HCT116 (cell line): Measurements from ENCODE around the gene ADGRG7. TPM values are rescaled to one million over a fixed set of nuclear protein-coding genes. Genes with fewer than 3 reads are reported as not detected.

Experiments
- ATAC-seq: fragments of 200-7000 bp; cut with Tn5 transposase; 2 replicates; pipeline ENCODE4 v1.9.1; 2020; ENCODE audit warnings: mild to moderate bottlenecking, moderate library complexity
- BruUV-seq: library from RNA; stranded (reverse); fragments of 400-500 nt; replicated peaks from 2 replicates; lab custom pipeline; 2021; lab: Mats Ljungman, UMichigan
- CTCF ChIA-PET: fragments of 300-600 bp; sonication (Branson Sonifier 250); formaldehyde crosslinking; loops from one replicate; lab custom pipeline; 2021; ENCODE audit warnings: antibody characterized with exemption; lab: Charles Lee
- POLR2A ChIA-PET: fragments of 300-600, 350-600 bp; sonication (Branson Sonifier 250); formaldehyde crosslinking; loops from one replicate; lab custom pipeline; 2021; ENCODE audit warnings: antibody characterized with exemption; lab: Charles Lee
- RAD21 ChIA-PET, 2 experiments: fragments of 300-600 bp; sonication (Branson Sonifier 250); formaldehyde crosslinking; loops; one replicate each; lab custom pipeline; 2023; ENCODE audit warnings: low total read pairs in 2 of 2; ENCODE audit not compliant: uncharacterized antibody in 2 of 2, unreplicated experiment in 2 of 2, low non-redundant PET in 1 of 2; lab: Charles Lee
- DNase-seq: peaks from one replicate; pipeline ENCODE4 v3.0.0-alpha.2; 2010; ENCODE audit warnings: low read depth, low spot score
- H2AFZ ChIP-seq: fragments of 200-600 bp; shearing (Covaris generic), sonication (generic); 2 replicates; pipeline ENCODE4 v1.6.1; 2017; ENCODE audit warnings: low read depth, mixed run types, mixed read lengths, antibody characterized with exemption, low read length; ENCODE audit not compliant: poor library complexity, severe bottlenecking
- H3K27ac ChIP-seq: 2 replicates; pipeline ENCODE4 v1.5.1; 2012; ENCODE audit warnings: low read depth, low read length
- H3K27me3 ChIP-seq: fragments of 200-600 bp; sonication (generic); 2 replicates; pipeline ENCODE4 v1.6.1; 2016; ENCODE audit warnings: mixed run types, low read length, mixed read lengths; ENCODE audit not compliant: insufficient read depth
- H3K36me3 ChIP-seq, 2 experiments: fragments of 200-500 bp in 1 of 2; fragments of 200-600 bp in 1 of 2; sonication (Bioruptor generic) in 1 of 2; sonication (generic) in 1 of 2; 2 replicates each; pipeline versions ENCODE4 v1.5.1 to v1.6.1; 2014 to 2016; ENCODE audit warnings: low read length in 2 of 2, inconsistent platforms in 1 of 2, mixed read lengths in 1 of 2, mixed run types in 1 of 2; ENCODE audit not compliant: insufficient read depth in 2 of 2, control insufficient read depth in 1 of 2
- H3K4me1 ChIP-seq, 2 experiments: fragments of 200-600 bp in 1 of 2; sonication (generic) in 1 of 2; 2 replicates each; pipeline versions ENCODE4 v1.5.1 to v1.6.1; 2012 to 2017; ENCODE audit warnings: low read length in 2 of 2, inconsistent platforms in 1 of 2, mild to moderate bottlenecking in 1 of 2, mixed read lengths in 1 of 2, mixed run types in 1 of 2, moderate library complexity in 1 of 2; ENCODE audit not compliant: insufficient read depth in 2 of 2, control insufficient read depth in 1 of 2
- H3K4me2 ChIP-seq: fragments of 200-600 bp; sonication (generic); 2 replicates; pipeline ENCODE4 v1.6.1; 2017; ENCODE audit warnings: mixed run types, low read length, mixed read lengths
- H3K4me3 ChIP-seq, 2 experiments: fragments of 200-600 bp in 1 of 2; sonication (generic) in 1 of 2; replicated peaks in 1 of 2; 2 replicates each; pipeline ENCODE4 v1.5.1; 2011 to 2016; ENCODE audit warnings: low read length in 2 of 2, control low read depth in 1 of 2, low read depth in 1 of 2, mild to moderate bottlenecking in 1 of 2, mixed read lengths in 1 of 2, mixed run types in 1 of 2
- H3K79me2 ChIP-seq: fragments of 200-600 bp; sonication (generic); 2 replicates; pipeline ENCODE4 v1.6.1; 2017; ENCODE audit warnings: mild to moderate bottlenecking, mixed run types, low read length, moderate library complexity, mixed read lengths; ENCODE audit not compliant: insufficient read depth
- H3K9ac ChIP-seq: fragments of 200-600 bp; sonication (generic); 2 replicates; pipeline ENCODE4 v1.6.1; 2016; ENCODE audit warnings: low read length, mixed read lengths
- H3K9me2 ChIP-seq: fragments of 200-600 bp; sonication (generic), shearing (Covaris generic); 2 replicates; pipeline ENCODE4 v1.6.1; 2017; ENCODE audit warnings: mixed run types, mild to moderate bottlenecking, moderate library complexity; ENCODE audit not compliant: insufficient read depth
- H3K9me3 ChIP-seq, 2 experiments: fragments of 200-500 bp in 1 of 2; fragments of 200-600 bp in 1 of 2; sonication (Bioruptor generic) in 1 of 2; sonication (generic) in 1 of 2; 2 replicates each; pipeline ENCODE4 v1.6.1; 2014 to 2017; ENCODE audit warnings: low read length in 2 of 2, mixed read lengths in 2 of 2, inconsistent platforms in 1 of 2, low read depth in 1 of 2, mild to moderate bottlenecking in 1 of 2, mixed run types in 1 of 2, moderate library complexity in 1 of 2; ENCODE audit not compliant: control insufficient read depth in 1 of 2, insufficient read depth in 1 of 2
- H4K20me1 ChIP-seq: fragments of 200-600 bp; sonication (generic), shearing (Covaris generic); 2 replicates; pipeline ENCODE4 v1.6.1; 2017; ENCODE audit warnings: mixed run types, mild to moderate bottlenecking, moderate library complexity; ENCODE audit not compliant: insufficient read depth
- CEBPB ChIP-seq: IDR thresholded peaks from 2 replicates; pipeline ENCODE4 v1.6.1; 2012; ENCODE audit warnings: low read depth
- EGR1 ChIP-seq: IDR thresholded peaks from 2 replicates; pipeline ENCODE4 v1.6.1; 2012; ENCODE audit warnings: low read depth
- ELF1 ChIP-seq: IDR thresholded peaks from 2 replicates; pipeline ENCODE4 v1.6.1; 2012; ENCODE audit warnings: low read depth, borderline replicate concordance
- JUND ChIP-seq: IDR thresholded peaks from 2 replicates; pipeline ENCODE4 v1.6.1; 2012
- TCF7L2 ChIP-seq: IDR thresholded peaks from 2 replicates; pipeline ENCODE4 v1.7.0; 2011; ENCODE audit warnings: borderline replicate concordance, inconsistent platforms; ENCODE audit not compliant: insufficient read depth, insufficient read length; ENCODE audit errors: extremely low read depth
- ZFX ChIP-seq: fragments of 450-650 bp; IDR thresholded peaks from 2 replicates; pipeline ENCODE4 v1.6.1; 2017
- intact Hi-C: fragments of 100-400 bp; cut with micrococcal nuclease; formaldehyde crosslinking; loops from 2 replicates; pipeline ENCODE4 v1.10.0; 2022
- total RNA-seq: library from RNA; stranded (reverse); gene quantifications from one replicate; pipeline ENCODE4 v1.2.1, GENCODE V29; 2021; ENCODE audit not compliant: unreplicated experiment
- TF ChIP-seq, protein P1 (sequence below): IDR thresholded peaks from 2 replicates; pipeline ENCODE4 v1.6.1; 2012
- TF ChIP-seq, protein P2 (sequence below): IDR thresholded peaks from 2 replicates; pipeline ENCODE4 v1.6.1; 2012; ENCODE audit warnings: low read depth
- TF ChIP-seq, protein P3 (sequence below): IDR thresholded peaks from 2 replicates; pipeline ENCODE4 v1.6.1; 2012

The ADGRG7 gene
- total RNA-seq, 1 experiment from 2014 or later, result not detected

DNA sequence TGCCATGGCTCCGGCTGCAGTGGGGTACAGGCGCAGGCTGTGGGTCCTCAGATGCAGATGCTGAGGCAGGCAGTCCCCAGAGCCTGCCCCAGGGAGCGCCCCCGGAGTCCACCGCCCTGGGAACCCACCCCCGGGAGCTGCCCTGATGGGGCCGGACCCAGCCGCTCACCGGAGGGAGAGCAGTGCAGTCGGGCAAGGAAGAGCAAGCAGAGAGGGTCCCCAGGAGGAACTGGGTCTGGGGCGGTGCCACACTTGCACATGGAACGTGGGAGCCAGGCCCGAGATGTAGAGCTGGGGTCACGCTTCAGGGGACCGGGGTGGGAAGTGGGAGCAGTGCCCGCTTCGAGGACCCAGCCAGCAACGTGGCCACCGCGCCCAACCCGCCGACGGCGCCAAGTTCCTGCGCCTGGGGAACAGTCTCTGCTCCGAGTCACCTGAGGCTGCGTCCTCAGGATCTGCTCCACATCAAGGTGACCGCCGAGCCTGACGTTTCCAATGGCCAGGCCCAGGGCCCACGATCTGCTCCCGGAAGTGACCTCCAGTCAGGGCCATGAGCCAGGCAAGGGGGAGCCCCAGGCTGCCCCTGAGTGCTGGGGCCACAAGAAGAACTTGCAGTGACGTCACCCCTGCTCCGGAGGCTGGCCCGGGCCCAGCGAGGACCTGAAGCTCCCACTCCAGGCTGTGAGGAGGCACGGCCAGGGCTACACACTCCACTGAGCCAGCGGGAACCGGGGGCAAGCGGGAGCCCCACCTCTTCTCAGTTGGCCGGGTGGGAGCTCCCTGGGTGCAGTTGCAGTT, 72.9 kb downstream of the ADGRG7 start:
- BruUV-seq, result no TSS peak
- Histone ChIP-seq H3K36me3 (no peaks in the 10 kb centered on the region), H4K20me1 (no peaks in the 10 kb centered on the region), H3K9ac (no peak overlapping the region), H2AFZ (no peak overlapping the region), H3K79me2 (no peaks in the 10 kb centered on the region), H3K9me3 (no peaks in the 10 kb centered on the region), H3K27ac (no peak overlapping the region), H3K4me1 (no peaks in the 10 kb centered on the region), H3K9me2 (no peaks in the 10 kb centered on the region), H3K4me2 (no peak overlapping the region), H3K27me3 (no peaks in the 10 kb centered on the region), H3K4me3 (no peak overlapping the region)
- ChIA-PET RAD21 (no interaction called here), CTCF (no interaction called here), POLR2A (no interaction called here)
- no peak for TF ChIP-seq CEBPB
- TF ChIP-seq TCF7L2, result no peak
- TF ChIP-seq, protein P1, sequence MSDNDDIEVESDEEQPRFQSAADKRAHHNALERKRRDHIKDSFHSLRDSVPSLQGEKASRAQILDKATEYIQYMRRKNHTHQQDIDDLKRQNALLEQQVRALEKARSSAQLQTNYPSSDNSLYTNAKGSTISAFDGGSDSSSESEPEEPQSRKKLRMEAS, result no peak
- TF ChIP-seq EGR1, result no peak
- TF ChIP-seq, protein P2, sequence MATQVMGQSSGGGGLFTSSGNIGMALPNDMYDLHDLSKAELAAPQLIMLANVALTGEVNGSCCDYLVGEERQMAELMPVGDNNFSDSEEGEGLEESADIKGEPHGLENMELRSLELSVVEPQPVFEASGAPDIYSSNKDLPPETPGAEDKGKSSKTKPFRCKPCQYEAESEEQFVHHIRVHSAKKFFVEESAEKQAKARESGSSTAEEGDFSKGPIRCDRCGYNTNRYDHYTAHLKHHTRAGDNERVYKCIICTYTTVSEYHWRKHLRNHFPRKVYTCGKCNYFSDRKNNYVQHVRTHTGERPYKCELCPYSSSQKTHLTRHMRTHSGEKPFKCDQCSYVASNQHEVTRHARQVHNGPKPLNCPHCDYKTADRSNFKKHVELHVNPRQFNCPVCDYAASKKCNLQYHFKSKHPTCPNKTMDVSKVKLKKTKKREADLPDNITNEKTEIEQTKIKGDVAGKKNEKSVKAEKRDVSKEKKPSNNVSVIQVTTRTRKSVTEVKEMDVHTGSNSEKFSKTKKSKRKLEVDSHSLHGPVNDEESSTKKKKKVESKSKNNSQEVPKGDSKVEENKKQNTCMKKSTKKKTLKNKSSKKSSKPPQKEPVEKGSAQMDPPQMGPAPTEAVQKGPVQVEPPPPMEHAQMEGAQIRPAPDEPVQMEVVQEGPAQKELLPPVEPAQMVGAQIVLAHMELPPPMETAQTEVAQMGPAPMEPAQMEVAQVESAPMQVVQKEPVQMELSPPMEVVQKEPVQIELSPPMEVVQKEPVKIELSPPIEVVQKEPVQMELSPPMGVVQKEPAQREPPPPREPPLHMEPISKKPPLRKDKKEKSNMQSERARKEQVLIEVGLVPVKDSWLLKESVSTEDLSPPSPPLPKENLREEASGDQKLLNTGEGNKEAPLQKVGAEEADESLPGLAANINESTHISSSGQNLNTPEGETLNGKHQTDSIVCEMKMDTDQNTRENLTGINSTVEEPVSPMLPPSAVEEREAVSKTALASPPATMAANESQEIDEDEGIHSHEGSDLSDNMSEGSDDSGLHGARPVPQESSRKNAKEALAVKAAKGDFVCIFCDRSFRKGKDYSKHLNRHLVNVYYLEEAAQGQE, result no peak
- TF ChIP-seq ELF1, result no peak
- TF ChIP-seq, protein P3, sequence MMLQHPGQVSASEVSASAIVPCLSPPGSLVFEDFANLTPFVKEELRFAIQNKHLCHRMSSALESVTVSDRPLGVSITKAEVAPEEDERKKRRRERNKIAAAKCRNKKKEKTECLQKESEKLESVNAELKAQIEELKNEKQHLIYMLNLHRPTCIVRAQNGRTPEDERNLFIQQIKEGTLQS, result no peak
- TF ChIP-seq ZFX, result no peak
- no peak for TF ChIP-seq JUND
- no peak for DNase-seq
- intact Hi-C loops, result no loop called here
- ATAC-seq, result no peak
